H1 (cell line): ENCODE measurements around the gene PFDN6. TPM values are rescaled to one million over a fixed set of nuclear protein-coding genes. Genes with fewer than 3 reads are reported as not detected.

Source experiments
- CTCF ChIA-PET: fragments of 300-600 bp; sonication (Branson Sonifier 250); formaldehyde crosslinking; loops from one replicate; lab custom pipeline; 2021; ENCODE audit not compliant: partially characterized antibody; lab: Charles Lee
- POLR2A ChIA-PET: fragments of 300-600 bp; sonication (Branson Sonifier 250); formaldehyde crosslinking; loops from one replicate; lab custom pipeline; 2021; ENCODE audit warnings: inconsistent platforms; ENCODE audit not compliant: partially characterized antibody; lab: Charles Lee
- DNase-seq, 2 experiments: peaks; one replicate each; pipeline versions ENCODE4 v3.0.0 to v3.0.0-alpha.2; 2010 to 2022; ENCODE audit warnings: low spot score in 2 of 2, low read depth in 1 of 2, mixed read lengths in 1 of 2
- FAIRE-seq: peaks from 2 replicates; lab custom pipeline; 2011; peaks lifted over from hg19 to GRCh38; lab: Jason Lieb, UNC
- H2AFZ ChIP-seq: 2 replicates; pipeline ENCODE4 v1.8.1; 2012; ENCODE audit warnings: low read length, inconsistent platforms
- H2AK5ac ChIP-seq: 2 replicates; pipeline ENCODE4 v1.6.1; 2013; ENCODE audit warnings: low read depth, low read length
- H2BK120ac ChIP-seq: replicated peaks from 2 replicates; pipeline ENCODE3; 2013; ENCODE audit warnings: low read depth, low read length, inconsistent platforms
- H2BK12ac ChIP-seq: 2 replicates; pipeline ENCODE4 v1.6.1; 2013; ENCODE audit warnings: low read depth, low read length
- H2BK15ac ChIP-seq: 2 replicates; pipeline ENCODE4 v1.6.1; 2013; ENCODE audit warnings: low read length
- H2BK20ac ChIP-seq: 2 replicates; pipeline ENCODE4 v1.6.1; 2013; ENCODE audit warnings: low read length
- H2BK5ac ChIP-seq: 2 replicates; pipeline ENCODE4 v1.6.1; 2013; ENCODE audit warnings: low read depth, low read length
- H3K14ac ChIP-seq: 2 replicates; pipeline ENCODE4 v1.6.1; 2013; ENCODE audit warnings: inconsistent platforms; ENCODE audit not compliant: insufficient read length
- H3K18ac ChIP-seq: 2 replicates; pipeline ENCODE4 v1.6.1; 2013; ENCODE audit warnings: low read length; ENCODE audit errors: extremely low read depth
- H3K23ac ChIP-seq: 2 replicates; pipeline ENCODE4 v1.6.1; 2013; ENCODE audit warnings: inconsistent platforms; ENCODE audit not compliant: insufficient read length
- H3K23me2 ChIP-seq: 2 replicates; pipeline ENCODE4 v1.6.1; 2013; ENCODE audit warnings: low read depth, low read length
- H3K27ac ChIP-seq: 2 replicates; pipeline ENCODE4 v1.6.1; 2011; ENCODE audit warnings: low read depth, low read length, inconsistent platforms
- H3K27me3 ChIP-seq, 4 experiments: replicated peaks in 1 of 4; 1 replicate in 1 of 4; 2 replicates in 3 of 4; pipeline versions ENCODE4 v1.6.1 to v1.8.1; 2011 to 2013; ENCODE audit warnings: low read length in 3 of 4, mild to moderate bottlenecking in 3 of 4, inconsistent platforms in 2 of 4, mixed read lengths in 2 of 4, moderate library complexity in 1 of 4; ENCODE audit not compliant: control insufficient read depth in 3 of 4, insufficient read depth in 3 of 4; ENCODE audit errors: extremely low read depth in 1 of 4
- H3K36me3 ChIP-seq, 4 experiments: 2 replicates each; pipeline versions ENCODE4 v1.6.1 to v1.8.1; 2011 to 2013; ENCODE audit warnings: mild to moderate bottlenecking in 4 of 4, low read length in 3 of 4, moderate library complexity in 2 of 4, control low read depth in 1 of 4, inconsistent platforms in 1 of 4; ENCODE audit not compliant: insufficient read depth in 4 of 4, control insufficient read depth in 2 of 4
- H3K4ac ChIP-seq: replicated peaks from 2 replicates; pipeline ENCODE3; 2013; ENCODE audit warnings: low read length, low read depth, mixed read lengths, inconsistent platforms; ENCODE audit not compliant: insufficient read length
- H3K4me1 ChIP-seq, 4 experiments: replicated peaks in 1 of 4; 1 replicate in 1 of 4; 2 replicates in 3 of 4; pipeline versions ENCODE4 v1.6.1 to v1.8.1; 2011 to 2013; ENCODE audit warnings: low read length in 3 of 4, inconsistent platforms in 2 of 4, mixed read lengths in 1 of 4; ENCODE audit not compliant: insufficient read depth in 4 of 4, control insufficient read depth in 3 of 4
- H3K4me2 ChIP-seq, 2 experiments: 2 replicates each; pipeline versions ENCODE4 v1.6.1 to v1.8.1; 2011 to 2013; ENCODE audit warnings: low read depth in 2 of 2, low read length in 2 of 2, control low read depth in 1 of 2, inconsistent platforms in 1 of 2, mild to moderate bottlenecking in 1 of 2; ENCODE audit not compliant: insufficient read depth in 1 of 2
- H3K4me3 ChIP-seq, 4 experiments: fragments of 200-600, 300-600 bp in 1 of 4; sonication (generic), shearing (Covaris generic), sonication (Bioruptor Twin) in 1 of 4; 2 replicates each; pipeline versions ENCODE4 v1.5.1 to v1.8.1; 2011 to 2016; ENCODE audit warnings: low read length in 4 of 4, low read depth in 3 of 4, control low read depth in 2 of 4, inconsistent platforms in 2 of 4, mild to moderate bottlenecking in 2 of 4, mixed read lengths in 1 of 4, moderate library complexity in 1 of 4; ENCODE audit not compliant: insufficient read depth in 2 of 4; ENCODE audit errors: extremely low read depth in 1 of 4
- H3K56ac ChIP-seq: replicated peaks from 2 replicates; pipeline ENCODE3; 2013; ENCODE audit warnings: low read depth, mild to moderate bottlenecking, mixed read lengths, low read length, inconsistent platforms; ENCODE audit not compliant: insufficient read length
- H3K79me1 ChIP-seq: 2 replicates; pipeline ENCODE4 v1.6.1; 2013; ENCODE audit warnings: low read depth, low read length, control low read depth
- H3K79me2 ChIP-seq, 2 experiments: 2 replicates each; pipeline versions ENCODE4 v1.6.1 to v1.8.1; 2012 to 2013; ENCODE audit warnings: low read length in 2 of 2, mild to moderate bottlenecking in 2 of 2, inconsistent platforms in 1 of 2; ENCODE audit not compliant: insufficient read depth in 2 of 2, control insufficient read depth in 1 of 2
- H3K9ac ChIP-seq, 4 experiments: replicated peaks in 1 of 4; 1 replicate in 1 of 4; 2 replicates in 3 of 4; pipeline versions ENCODE4 v1.6.1 to v1.8.1; 2011 to 2013; ENCODE audit warnings: low read depth in 3 of 4, low read length in 3 of 4, control low read depth in 2 of 4, mild to moderate bottlenecking in 2 of 4, moderate library complexity in 2 of 4, inconsistent platforms in 1 of 4; ENCODE audit errors: extremely low read depth in 1 of 4
- H3K9me3 ChIP-seq, 2 experiments: 2 replicates each; pipeline versions ENCODE4 v1.6.1 to v1.8.1; 2012 to 2013; ENCODE audit warnings: mild to moderate bottlenecking in 2 of 2, moderate library complexity in 2 of 2, control low read depth in 1 of 2, inconsistent platforms in 1 of 2, low read depth in 1 of 2, low read length in 1 of 2, mixed read lengths in 1 of 2; ENCODE audit not compliant: insufficient read depth in 2 of 2
- H4K20me1 ChIP-seq, 2 experiments: replicated peaks in 1 of 2; 2 replicates each; pipeline versions ENCODE3 to v1.8.1; 2011 to 2013; ENCODE audit warnings: inconsistent platforms in 2 of 2, low read length in 2 of 2, mild to moderate bottlenecking in 1 of 2; ENCODE audit not compliant: insufficient read depth in 2 of 2, control insufficient read depth in 1 of 2
- H4K5ac ChIP-seq: 2 replicates; pipeline ENCODE4 v1.6.1; 2013; ENCODE audit warnings: low read length, low read depth, mixed read lengths, inconsistent platforms; ENCODE audit not compliant: insufficient read length
- H4K8ac ChIP-seq: 2 replicates; pipeline ENCODE4 v1.8.0; 2013; ENCODE audit warnings: mild to moderate bottlenecking, moderate library complexity, low read length, inconsistent platforms; ENCODE audit not compliant: insufficient read depth; ENCODE audit errors: extremely low read depth
- H4K91ac ChIP-seq: replicated peaks from 2 replicates; pipeline ENCODE3; 2013; ENCODE audit warnings: low read length, mixed read lengths, inconsistent platforms; ENCODE audit not compliant: insufficient read length
- CBX8 ChIP-seq: fragments of 300-800, 300-1000 bp; sonication (generic); IDR thresholded peaks from 2 replicates; pipeline ENCODE4 v1.7.1; 2016; ENCODE audit warnings: low read depth, low read length, borderline replicate concordance
- WGBS, 2 experiments: shearing (Covaris generic) in 1 of 2; methylation state at CpG; one replicate each; pipeline versions ENCODE4 v1.1.6 to v1.1.7; 2013 to 2015; ENCODE audit warnings: low lambda C conversion rate in 2 of 2, mixed read lengths in 2 of 2, inconsistent platforms in 1 of 2, low coverage in 1 of 2, missing lambda C conversion rate in 1 of 2; ENCODE audit not compliant: insufficient replicate concordance in 2 of 2, insufficient coverage in 1 of 2, insufficient read length in 1 of 2; ENCODE audit errors: extremely low coverage in 1 of 2, missing lambda C conversion rate in 1 of 2; 5-methylcytosine and 5-hydroxymethylcytosine counted together
- polyA plus RNA-seq, 7 experiments: library from polyadenylated mRNA; depleted of rRNA in 3 of 7; stranded (reverse) in 5 of 7; unstranded in 2 of 7; fragments of >200 nt in 5 of 7; fragments of 200-250 nt in 2 of 7; gene quantifications; 1 replicate in 5 of 7; 2 replicates in 1 of 7; 4 replicates in 1 of 7; pipeline versions ENCODE4 v1.2.1 to v1.2.3, GENCODE V29; 2011 to 2013; ENCODE audit warnings: missing spikeins in 2 of 7, mixed read lengths in 2 of 7
- total RNA-seq: library from RNA; stranded (reverse); fragmentation: NEBNext Ultra II Directional; extraction: Animal tissue kit (Norgen Biotek cat#: 25700); gene quantifications from 2 replicates; pipeline ENCODE4 v1.2.1, GENCODE V29; 2021

The PFDN6 gene
- total and polyA plus RNA-seq, 2 of the 8 experiments (the other 6 are each of a cell fraction or from before 2014, with no cell fraction given) = 32.0 to 95.7 TPM

- Histone ChIP-seq H3K9ac (no peak overlapping the region), H3K27ac (no peak overlapping the region), H4K5ac (no peak overlapping the region), H3K36me3 (no peaks in the 10 kb centered on the region; a peak in 2 of 8 replicates), H3K4me2 (no peak overlapping the region), H4K8ac (no peak overlapping the region), H3K56ac (no peak overlapping the region), H2BK120ac (no peak overlapping the region), H3K23ac (no peak overlapping the region), H3K23me2 (no peaks in the 10 kb centered on the region), H3K27me3 (no peaks in the 10 kb centered on the region), H3K4me3 (no peak overlapping the region), H2BK20ac (no peak overlapping the region), H3K14ac (no peak overlapping the region), H3K18ac (no peak overlapping the region), H3K4ac (no peak overlapping the region), H4K91ac (no peak overlapping the region), H3K79me1 (0 out of 2 replicates have a peak, but pooled peaks cover 3% of the 10 kb centered on the region), H3K79me2 (peaks cover 0 to 15% of the 10 kb centered on the region in 2 experiments; a peak in 2 of 4 replicates), H3K9me3 (no peaks in the 10 kb centered on the region), H2AFZ (no peak overlapping the region), H2AK5ac (no peak overlapping the region), H3K4me1 (no peaks in the 10 kb centered on the region), H2BK5ac (no peak overlapping the region), H2BK12ac (no peak overlapping the region), H4K20me1 (peaks cover 0 to 4% of the 10 kb centered on the region in 2 experiments), H2BK15ac (no peak overlapping the region)
- ChIA-PET CTCF (no interaction called here), POLR2A (interaction anchor here (0.8 to 1.3 kb wide), 3 partner anchors 10 to 34 kb away, joined by 3 read pairs; partner anchors contain the start of genes RPS18, VPS52 and ZBTB22)
- WGBS, 2 experiments = 88% methylated on average over 8 of the region's 8 CpGs; no CpG with 5 or more reads in 1 of the 2 experiments
- FAIRE-seq (no peak), DNase-seq (no peak)
- TF ChIP-seq CBX8 = no peak
Measured at GRCh38 chr6:33305052-33305451, 15.7 kb downstream of the PFDN6 start.
